Lung (tissue), 12 donors: Measurements from ENCODE around the gene PHF13. TPM values are rescaled to one million over a fixed set of nuclear protein-coding genes. Genes with fewer than 3 reads are reported as not detected.

Experiments used
- ATAC-seq: fragments of 200-7000 bp; cut with Tn5 transposase; one replicate; pipeline ENCODE4 v1.9.1; 2020; ENCODE audit warnings: moderate number of reproducible peaks; ENCODE audit not compliant: insufficient read depth, low FRiP score
- DNase-seq, 3 donors: peaks; one replicate each; pipeline ENCODE4 v3.0.0-alpha.2; 2013 to 2017
- H3K27ac ChIP-seq, 2 donors: one replicate each; pipeline ENCODE4 v1.5.1; 2013; ENCODE audit warnings: mild to moderate bottlenecking in 2 of 2, moderate library complexity in 2 of 2, control low read depth in 1 of 2, inconsistent platforms in 1 of 2, low read depth in 1 of 2, low read length in 1 of 2
- H3K27me3 ChIP-seq, 3 donors: one replicate each; pipeline ENCODE4 v1.5.1; 2013; ENCODE audit warnings: low read length in 2 of 3; ENCODE audit not compliant: control insufficient read depth in 3 of 3, insufficient read depth in 3 of 3
- H3K36me3 ChIP-seq, 4 donors: one replicate each; pipeline ENCODE4 v1.5.1; 2013; ENCODE audit warnings: low read length in 4 of 4, mild to moderate bottlenecking in 1 of 4, moderate library complexity in 1 of 4; ENCODE audit not compliant: control insufficient read depth in 4 of 4, insufficient read depth in 4 of 4
- H3K4me1 ChIP-seq, 5 donors: one replicate each; pipeline ENCODE4 v1.5.1; 2013; ENCODE audit warnings: low read length in 5 of 5, mild to moderate bottlenecking in 2 of 5, moderate library complexity in 1 of 5; ENCODE audit not compliant: control insufficient read depth in 5 of 5, insufficient read depth in 5 of 5
- H3K4me3 ChIP-seq: one replicate; pipeline ENCODE4 v1.5.1; 2013; ENCODE audit warnings: mild to moderate bottlenecking, control low read depth, moderate library complexity
- H3K9ac ChIP-seq, 2 donors: one replicate each; pipeline ENCODE4 v1.5.1; 2013; ENCODE audit warnings: low read length in 2 of 2, control low read depth in 1 of 2; ENCODE audit not compliant: insufficient read depth in 1 of 2
- H3K9me3 ChIP-seq, 4 donors: one replicate each; pipeline ENCODE4 v1.5.1; 2013; ENCODE audit warnings: low read length in 3 of 4, mild to moderate bottlenecking in 1 of 4, moderate library complexity in 1 of 4; ENCODE audit not compliant: control insufficient read depth in 4 of 4, insufficient read depth in 3 of 4
- WGBS, 2 donors: extraction: QIAGEN DNeasy Blood & Tissue Kit; methylation state at CpG; one replicate each; pipeline ENCODE4 v1.1.7; 2013; 5-methylcytosine and 5-hydroxymethylcytosine counted together
- polyA plus RNA-seq, 2 donors: library from polyadenylated mRNA; stranded (reverse); fragments of 200-250 nt; gene quantifications; one replicate each; pipeline ENCODE4 v1.2.1, GENCODE V29; 2013
- total RNA-seq, 2 donors: library from RNA; depleted of rRNA in 1 of 2; stranded (reverse); fragments of >200 nt in 1 of 2; gene quantifications; one replicate each; pipeline ENCODE4 v1.2.1, GENCODE V29; 2014 to 2021
- TF ChIP-seq, protein P1 (sequence below): IDR thresholded peaks from 2 replicates; pipeline ENCODE4 v1.5.1; 2012; ENCODE audit warnings: mild to moderate bottlenecking; ENCODE audit errors: control extremely low read depth, extremely low read depth
- donor health status: control.
- donor health status: control.
- donor health status: Bipolar disorder and iron deficiency.
- donor health status: healthy.
- donor health status: DM: yes; HTN: yes; CAD: no.

Gene PHF13
- total and polyA plus RNA-seq, 4 donors = 5.4 to 20.6 (median 7.2) TPM

DNA sequence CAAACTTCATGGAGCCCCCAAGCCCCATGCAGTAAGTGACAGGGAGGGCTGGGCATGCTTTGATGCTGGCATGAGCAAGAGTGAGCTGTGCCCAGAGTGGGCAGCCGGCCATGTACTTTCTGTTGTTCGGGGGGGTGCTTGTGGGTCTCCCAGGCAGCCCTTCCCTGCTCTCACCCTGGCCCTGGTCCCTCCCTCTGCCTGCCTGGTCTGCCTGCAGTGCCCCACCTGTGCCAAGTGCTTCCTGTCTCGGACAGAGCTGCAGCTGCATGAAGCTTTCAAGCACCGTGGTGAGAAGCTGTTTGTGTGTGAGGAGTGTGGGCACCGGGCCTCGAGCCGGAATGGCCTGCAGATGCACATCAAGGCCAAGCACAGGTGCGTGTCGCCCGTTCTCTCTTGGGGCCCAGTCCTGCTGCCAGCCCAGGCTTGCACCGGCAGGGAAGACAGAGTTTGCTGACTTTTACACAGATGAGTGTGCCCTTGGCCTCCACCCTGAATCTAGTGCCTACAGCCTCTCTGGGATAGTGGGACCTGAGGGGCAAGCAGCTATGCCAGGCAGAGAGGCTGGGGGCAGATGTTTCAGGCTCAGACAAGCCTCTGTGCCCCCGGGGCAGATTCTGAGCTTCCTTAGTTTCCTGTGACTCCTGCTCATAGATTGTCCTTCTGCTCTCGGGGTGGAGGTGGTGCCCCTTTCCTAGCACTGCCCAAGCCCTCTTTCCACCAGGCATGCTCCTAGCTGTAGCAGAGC is 26.1 kb upstream of the PHF13 start:
- WGBS, 2 donors = 58 to 60% methylated on average over 13 of the region's 13 CpGs
- no peak overlapping the region for H3K27ac ChIP-seq
- ATAC-seq = no peak

GRCh38 chr1:6588128-6588892 is 25.2 kb upstream of the PHF13 start:
- Histone ChIP-seq H3K9me3 (no peaks in the 10 kb centered on the region), H3K4me1 (peaks cover 0 to 5% (median 0%) of the 10 kb centered on the region in 5 donors), H3K27ac (no peak overlapping the region), H3K9ac (no peak overlapping the region), H3K36me3 (peaks cover 0 to 45% (median 18%) of the 10 kb centered on the region in 4 donors), H3K4me3 (no peak overlapping the region), H3K27me3 (no peaks in the 10 kb centered on the region)
- no peak for ATAC-seq
- TF ChIP-seq, protein P1, sequence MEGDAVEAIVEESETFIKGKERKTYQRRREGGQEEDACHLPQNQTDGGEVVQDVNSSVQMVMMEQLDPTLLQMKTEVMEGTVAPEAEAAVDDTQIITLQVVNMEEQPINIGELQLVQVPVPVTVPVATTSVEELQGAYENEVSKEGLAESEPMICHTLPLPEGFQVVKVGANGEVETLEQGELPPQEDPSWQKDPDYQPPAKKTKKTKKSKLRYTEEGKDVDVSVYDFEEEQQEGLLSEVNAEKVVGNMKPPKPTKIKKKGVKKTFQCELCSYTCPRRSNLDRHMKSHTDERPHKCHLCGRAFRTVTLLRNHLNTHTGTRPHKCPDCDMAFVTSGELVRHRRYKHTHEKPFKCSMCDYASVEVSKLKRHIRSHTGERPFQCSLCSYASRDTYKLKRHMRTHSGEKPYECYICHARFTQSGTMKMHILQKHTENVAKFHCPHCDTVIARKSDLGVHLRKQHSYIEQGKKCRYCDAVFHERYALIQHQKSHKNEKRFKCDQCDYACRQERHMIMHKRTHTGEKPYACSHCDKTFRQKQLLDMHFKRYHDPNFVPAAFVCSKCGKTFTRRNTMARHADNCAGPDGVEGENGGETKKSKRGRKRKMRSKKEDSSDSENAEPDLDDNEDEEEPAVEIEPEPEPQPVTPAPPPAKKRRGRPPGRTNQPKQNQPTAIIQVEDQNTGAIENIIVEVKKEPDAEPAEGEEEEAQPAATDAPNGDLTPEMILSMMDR = no peak
- DNase-seq = no peak
- 78 to 82% methylated on average over 25 of the region's 25 CpGs for WGBS, 2 donors

More for the DNA sequence above, 26.1 kb upstream of the PHF13 start:
- TF ChIP-seq, protein P1 = no peak
- Histone ChIP-seq H3K4me1 (peaks cover 0 to 5% (median 0%) of the 10 kb centered on the region in 5 donors), H3K9ac (no peak overlapping the region), H3K4me3 (no peak overlapping the region), H3K9me3 (no peaks in the 10 kb centered on the region), H3K36me3 (peaks cover 0 to 36% (median 15%) of the 10 kb centered on the region in 4 donors), H3K27me3 (no peaks in the 10 kb centered on the region)
- DNase-seq = no peak

DNA sequence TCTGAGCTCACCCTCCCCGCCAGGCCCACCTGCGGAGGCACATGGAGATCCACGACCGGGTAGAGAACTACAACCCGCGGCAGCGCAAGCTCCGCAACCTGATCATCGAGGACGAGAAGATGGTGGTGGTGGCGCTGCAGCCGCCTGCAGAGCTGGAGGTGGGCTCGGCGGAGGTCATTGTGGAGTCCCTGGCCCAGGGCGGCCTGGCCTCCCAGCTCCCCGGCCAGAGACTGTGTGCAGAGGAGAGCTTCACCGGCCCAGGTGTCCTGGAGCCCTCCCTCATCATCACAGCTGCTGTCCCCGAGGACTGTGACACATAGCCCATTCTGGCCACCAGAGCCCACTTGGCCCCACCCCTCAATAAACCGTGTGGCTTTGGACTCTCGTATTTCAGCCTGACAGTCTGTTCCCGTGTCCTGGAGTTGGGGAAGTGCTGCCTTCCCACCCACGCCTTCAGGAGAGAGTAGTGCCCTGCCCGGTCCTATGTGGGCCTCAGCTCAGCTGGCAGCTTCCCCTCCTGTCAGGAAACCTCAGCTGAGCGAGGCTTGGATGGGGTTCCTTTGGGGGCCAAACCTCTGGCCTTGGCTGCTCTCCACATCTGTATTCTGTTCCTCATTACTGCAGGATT is 24.5 kb upstream of the PHF13 start:
- no peak for DNase-seq
- 68 to 83% methylated on average over 24 of the region's 24 CpGs for WGBS, 2 donors
- H3K9ac ChIP-seq = no peak overlapping the region
- peaks cover 0 to 52% (median 23%) of the 10 kb centered on the region in 4 donors for H3K36me3 ChIP-seq
- no peak overlapping the region for H3K4me3 ChIP-seq
- ATAC-seq = no peak
- H3K4me1 ChIP-seq = peaks cover 0 to 5% (median 0%) of the 10 kb centered on the region in 5 donors
- H3K27me3 ChIP-seq = no peaks in the 10 kb centered on the region
- H3K9me3 ChIP-seq = no peaks in the 10 kb centered on the region
- no peak overlapping the region for H3K27ac ChIP-seq
- TF ChIP-seq, protein P1 = no peak
